Neural crest cell (in vitro differentiated cells): ENCODE results near the gene TIMM8A. TPM values are rescaled to one million over a fixed set of nuclear protein-coding genes. Genes with fewer than 3 reads are reported as not detected.

ENCODE experiments used
- DNase-seq: peaks from one replicate; pipeline ENCODE4 v3.0.0; 2021; ENCODE audit warnings: low read depth, mixed read lengths, low spot score
- H3K27ac Mint-ChIP-seq: one replicate; pipeline ENCODE4 v1.8.0; 2021; ENCODE audit warnings: mild to moderate bottlenecking, mixed read lengths; ENCODE audit not compliant: unreplicated experiment
- H3K27me3 Mint-ChIP-seq: 2 replicates; pipeline ENCODE4 v1.8.0; 2021; ENCODE audit warnings: low read depth, mild to moderate bottlenecking, mixed read lengths
- H3K36me3 Mint-ChIP-seq: 2 replicates; pipeline ENCODE4 v1.8.0; 2021; ENCODE audit warnings: low read depth, mild to moderate bottlenecking, mixed read lengths
- H3K4me1 Mint-ChIP-seq: 2 replicates; pipeline ENCODE4 v1.8.0; 2021; ENCODE audit warnings: mixed read lengths
- H3K4me3 Mint-ChIP-seq: one replicate; pipeline ENCODE4 v1.8.0; 2021; ENCODE audit warnings: mild to moderate bottlenecking, mixed read lengths
- H3K9me3 Mint-ChIP-seq: 2 replicates; pipeline ENCODE4 v1.8.0; 2021; ENCODE audit warnings: mixed read lengths
- CTCF ChIP-seq: fragments of 200-600 bp; sonication (generic); conservative IDR thresholded peaks from 2 replicates; pipeline ENCODE4 v1.5.0; 2021; ENCODE audit warnings: antibody characterized with exemption, mild to moderate bottlenecking
- total RNA-seq: library from RNA; stranded (reverse); gene quantifications from 2 replicates; pipeline ENCODE4 v1.2.1, GENCODE V29; 2021

TIMM8A gene
- total RNA-seq, 1 donor from 2014 or later = 31.7 TPM

GRCh38 chrX:101303790-101304189, 44.8 kb downstream of the TIMM8A start:
- no peaks in the 10 kb centered on the region for H3K36me3 Mint-ChIP-seq
- no peaks in the 10 kb centered on the region for H3K4me1 Mint-ChIP-seq
- H3K27me3 Mint-ChIP-seq = no peaks in the 10 kb centered on the region
- H3K9me3 Mint-ChIP-seq = peaks cover 9% of the 10 kb centered on the region
- DNase-seq = no peak
- TF ChIP-seq CTCF = no peak
- H3K27ac Mint-ChIP-seq = no peak overlapping the region
- no peak overlapping the region for H3K4me3 Mint-ChIP-seq

Other genes starting within 250 kb of the TIMM8A start
- gene DRP2, start 129.0 kb downstream of the TIMM8A start, total RNA-seq = 2.4 and 2.9 TPM in 2 replicates
- gene TAF7L, start 57.4 kb downstream of the TIMM8A start, total RNA-seq = 0.19 TPM in 1 of 2 replicates, not detected in the other
- 0.64 TPM in 1 of 2 replicates, not detected in the other for gene BTK, start 37.4 kb upstream of the TIMM8A start, total RNA-seq
- 316 and 347 TPM in 2 replicates for gene RPL36A, start 42.3 kb upstream of the TIMM8A start, total RNA-seq
- gene GLA, start 59.2 kb upstream of the TIMM8A start, total RNA-seq = 48.0 and 50.7 TPM in 2 replicates
- 73.3 and 74.0 TPM in 2 replicates for gene HNRNPH2, start 59.5 kb upstream of the TIMM8A start, total RNA-seq
- gene ARMCX4, start 136.7 kb upstream of the TIMM8A start, total RNA-seq = 24.2 and 26.2 TPM in 2 replicates
- gene ARMCX1, start 201.8 kb upstream of the TIMM8A start, total RNA-seq = 30.0 and 30.6 TPM in 2 replicates